HEK293 (cell line): ENCODE data around the gene HEMK1.

ENCODE experiments used
- ATF2 ChIP-seq: fragments of 450-650 bp; formaldehyde crosslinking; IDR thresholded peaks from 2 replicates; pipeline ENCODE4 v1.5.1; 2016; ENCODE audit warnings: missing biosample characterization, missing genetic modification characterization, low read depth
- CTCF ChIP-seq: fragments of 450-650 bp; formaldehyde crosslinking; IDR thresholded peaks from 2 replicates; pipeline ENCODE4 v1.5.1; 2016; ENCODE audit warnings: missing biosample characterization, missing genetic modification characterization
- REST ChIP-seq: fragments of 450-650 bp; formaldehyde crosslinking; IDR thresholded peaks from 2 replicates; pipeline ENCODE4 v1.5.1; 2016; ENCODE audit warnings: missing biosample characterization, missing genetic modification characterization
- SETDB1 ChIP-seq: IDR thresholded peaks from one replicate; pipeline ENCODE4 v1.6.1; 2017; ENCODE audit warnings: mild to moderate bottlenecking, low read length, moderate library complexity, mixed read lengths; ENCODE audit not compliant: insufficient read length
- TCF7L2 ChIP-seq: IDR thresholded peaks from 2 replicates; pipeline ENCODE4 v1.6.1; 2011; ENCODE audit warnings: low read depth, mild to moderate bottlenecking, inconsistent platforms, low read length, moderate library complexity, borderline replicate concordance
- ZNF138 ChIP-seq: fragments of 450-650 bp; formaldehyde crosslinking; IDR thresholded peaks from 2 replicates; pipeline ENCODE4 v1.5.1; 2016; ENCODE audit warnings: missing biosample characterization, missing genetic modification characterization, borderline replicate concordance
- ZNF18 ChIP-seq: fragments of 450-650 bp; formaldehyde crosslinking; IDR thresholded peaks from 2 replicates; pipeline ENCODE4 v1.5.1; 2016; ENCODE audit warnings: missing biosample characterization, missing genetic modification characterization
- ZNF23 ChIP-seq: fragments of 450-650 bp; formaldehyde crosslinking; IDR thresholded peaks from 2 replicates; pipeline ENCODE4 v1.5.1; 2016; ENCODE audit warnings: missing biosample characterization, missing genetic modification characterization, borderline replicate concordance
- ZNF549 ChIP-seq: fragments of 450-650 bp; IDR thresholded peaks from 2 replicates; pipeline ENCODE4 v1.5.1; 2018; ENCODE audit warnings: missing biosample characterization, missing genetic modification characterization, mild to moderate bottlenecking, inconsistent platforms, moderate library complexity
- ZNF629 ChIP-seq: fragments of 450-650 bp; formaldehyde crosslinking; IDR thresholded peaks from 2 replicates; pipeline ENCODE4 v1.5.1; 2017; ENCODE audit warnings: missing biosample characterization, missing genetic modification characterization
- ZNF645 ChIP-seq: fragments of 450-650 bp; formaldehyde crosslinking; IDR thresholded peaks from 2 replicates; pipeline ENCODE4; 2016; ENCODE audit warnings: missing biosample characterization, missing genetic modification characterization
- ZNF785 ChIP-seq: fragments of 450-650 bp; formaldehyde crosslinking; IDR thresholded peaks from 2 replicates; pipeline ENCODE4 v1.5.1; 2016; ENCODE audit warnings: missing biosample characterization, missing genetic modification characterization

GRCh38 chr3:50644561-50644960, 75.2 kb downstream of the HEMK1 start:
- TF ChIP-seq CTCF (no peak), REST (tag by site-specific recombination) (no peak), ZNF645 (no peak), ZNF138 (tag by site-specific recombination) (no peak), ZNF23 (tag by site-specific recombination) (no peak), SETDB1 (no peak), ZNF549 (no peak), ATF2 (tag by site-specific recombination) (no peak), TCF7L2 (no peak), ZNF18 (tag by site-specific recombination) (no peak), ZNF785 (no peak), ZNF629 (tag by site-specific recombination) (no peak)
